ENCODE measurements around the gene TMED8. TPM values are rescaled to one million over a fixed set of nuclear protein-coding genes. Genes with fewer than 3 reads are reported as not detected.

TMED8 gene
- total RNA-seq, 1 experiment from 2014 or later = 7.3 TPM

- DNase-seq (ENCODE audit: low read depth) = no peak
These were observed 80.0 kb downstream of the TMED8 start for GRCh38 chr14:77296906-77297305.

GRCh38 chr14:77296155-77296554 is 80.7 kb downstream of the TMED8 start:
- DNase-seq (ENCODE audit: low read depth) = no peak

- DNase-seq (ENCODE audit: low read depth) = no peak
These were observed 86.2 kb downstream of the TMED8 start for GRCh38 chr14:77290705-77291104.

GRCh38 chr14:77286576-77286975 is 90.3 kb downstream of the TMED8 start:
- no peak for DNase-seq (ENCODE audit: low read depth)

Other genes starting within 250 kb of the TMED8 start
- not detected in 2 replicates for gene ZDHHC22, start 235.3 kb downstream of the TMED8 start, total RNA-seq (2014; rRNA removed; shearing (Covaris generic))
- gene TMEM63C, start 195.3 kb downstream of the TMED8 start, total RNA-seq (2014; rRNA removed; shearing (Covaris generic)) = not detected in 2 replicates
- gene NGB, start 105.9 kb downstream of the TMED8 start, total RNA-seq (2014; rRNA removed; shearing (Covaris generic)) = not detected in 2 replicates
- gene POMT2, start 56.2 kb downstream of the TMED8 start, total RNA-seq (2014; rRNA removed; shearing (Covaris generic)) = 9.4 and 10.1 TPM in 2 replicates
- gene GSTZ1, start 56.1 kb downstream of the TMED8 start, total RNA-seq (2014; rRNA removed; shearing (Covaris generic)) = 20.3 and 22.1 TPM in 2 replicates
- gene SAMD15, start 285 bp upstream of the TMED8 start, total RNA-seq (2014; rRNA removed; shearing (Covaris generic)) = 0.84 and 1.7 TPM in 2 replicates
- gene NOXRED1, start 46.4 kb upstream of the TMED8 start, total RNA-seq (2014; rRNA removed; shearing (Covaris generic)) = not detected in 2 replicates
- gene VIPAS39, start 80.5 kb upstream of the TMED8 start, total RNA-seq (2014; rRNA removed; shearing (Covaris generic)) = 18.4 TPM in 2 replicates
- 199 and 204 TPM in 2 replicates for gene AHSA1, start 81.0 kb upstream of the TMED8 start, total RNA-seq (2014; rRNA removed; shearing (Covaris generic))
- gene ISM2, start 121.7 kb upstream of the TMED8 start, total RNA-seq (2014; rRNA removed; shearing (Covaris generic)) = under 0.01 TPM in 1 of 2 replicates, not detected in the other
- 12.0 and 15.0 TPM in 2 replicates for gene SPTLC2, start 239.5 kb upstream of the TMED8 start, total RNA-seq (2014; rRNA removed; shearing (Covaris generic))

Measured in RPMI7951 (cell line).